Measurements from ENCODE around the gene XNDC1N. TPM values are rescaled to one million over a fixed set of nuclear protein-coding genes. Genes with fewer than 3 reads are reported as not detected.

The XNDC1N gene
- total RNA-seq (1 to 10 TPM; 5.6 to 7.7 TPM), polyA plus RNA-seq (ENCODE audit: insufficient read length in 6 of 6) (1 to 10 TPM; 6.5 to 9.9 (median 8.8) TPM)
- long read RNA-seq, donor 1, partial matches to known transcripts: 5 of 6 reads
- long read RNA-seq, donor 1, other reads (novel, unspliced or antisense): 0 of 6 reads
- long read RNA-seq, donor 2: 0 reads
- long read RNA-seq, donor 3, partial matches to known transcripts: 0 of 1 reads
- long read RNA-seq, donor 3, other reads (novel, unspliced or antisense): 0 of 1 reads
- long read RNA-seq, donor 4, partial matches to known transcripts: 0 of 1 reads
- long read RNA-seq, donor 4, other reads (novel, unspliced or antisense): 1 of 1 reads
- long read RNA-seq, donor 5: 0 reads
- long read RNA-seq, donor 6, partial matches to known transcripts: 0 of 6 reads
- long read RNA-seq, donor 6, other reads (novel, unspliced or antisense): 6 of 6 reads
- long read RNA-seq, donor 7: 0 reads
- long read RNA-seq, donor 8: 0 reads
- long read RNA-seq, donor 9: 0 reads
- long read RNA-seq, donor 10: 0 reads
- long read RNA-seq, donor 11: 0 reads
- long read RNA-seq, donor 12: 0 reads

- intact Hi-C loops (cut with DNase I): no loop called here
- no peaks in the 10 kb centered on the region for H3K9me3 ChIP-seq
- peak within 1 kb of the TSS; percentile 88 to 93 for H3K27ac ChIP-seq
- DNase-seq (peak in 2 of 4 donors; percentile 81 to 91), ATAC-seq (peak; percentile 95)
- H3K4me3 ChIP-seq: peak within 1 kb of the TSS; percentile 89 to 91
- H3K4me1 ChIP-seq: peaks cover 5 to 39% of the 10 kb centered on the region in 2 donors
- H3K27me3 ChIP-seq: no peaks in the 10 kb centered on the region
- peaks cover 0 to 7% of the 10 kb centered on the region in 2 donors for H3K36me3 ChIP-seq
- TF ChIP-seq CTCF (IDR thresholded peaks at IDR 0.05): no peak
Measured at GRCh38 chr11:71927820-71928736, at the start of gene XNDC1N. Gene XNDC1N (minus strand): TSS chr11:71928594. CDS start chr11:71923353, 5,241 bp downstream.

GRCh38 chr11:71977743-71978418 lies 49.5 kb upstream of the XNDC1N start:
- Histone ChIP-seq H3K4me3 (no peak overlapping the region), H3K4me1 (no peaks in the 10 kb centered on the region), H3K27ac (no peak overlapping the region), H3K9me3 (no peaks in the 10 kb centered on the region), H3K27me3 (no peaks in the 10 kb centered on the region), H3K36me3 (peaks cover 0 to 29% of the 10 kb centered on the region in 2 donors)
- ATAC-seq (peak; percentile 86), DNase-seq (peak in 2 of 4 donors; percentile 49 to 55)
- intact Hi-C loops (cut with DNase I): no loop called here
- peak; percentile 67 to 68 for TF ChIP-seq CTCF (IDR thresholded peaks at IDR 0.05)

- ATAC-seq (no peak), DNase-seq (no peak)
- H3K27me3 ChIP-seq: no peaks in the 10 kb centered on the region
Measured at GRCh38 chr11:71977090-71977489, 48.7 kb upstream of the XNDC1N start.

GRCh38 chr11:71976551-71976950 lies 48.2 kb upstream of the XNDC1N start:
- intact Hi-C loops (cut with DNase I): no loop called here
- Histone ChIP-seq H3K4me1 (no peaks in the 10 kb centered on the region), H3K4me3 (no peak overlapping the region), H3K27ac (no peak overlapping the region), H3K27me3 (no peaks in the 10 kb centered on the region), H3K36me3 (peaks cover 0 to 33% of the 10 kb centered on the region in 2 donors), H3K9me3 (no peaks in the 10 kb centered on the region)
- no peak for TF ChIP-seq CTCF (IDR thresholded peaks at IDR 0.05)
- DNase-seq: no peak
- no peak for ATAC-seq

More at GRCh38 chr11:71977090-71977489, 48.7 kb upstream of the XNDC1N start:
- no peak overlapping the region for H3K27ac ChIP-seq
- H3K4me3 ChIP-seq: no peak overlapping the region
- TF ChIP-seq CTCF (IDR thresholded peaks at IDR 0.05): no peak
- no peaks in the 10 kb centered on the region for H3K9me3 ChIP-seq
- intact Hi-C loops (cut with DNase I): no loop called here
- H3K4me1 ChIP-seq: no peaks in the 10 kb centered on the region
- H3K36me3 ChIP-seq: peaks cover 0 to 33% of the 10 kb centered on the region in 2 donors

Measured in left lung (tissue), 14 donors.